Calu3 (cell line): ENCODE results near the gene PRPF38B. TPM values are rescaled to one million over a fixed set of nuclear protein-coding genes. Genes with fewer than 3 reads are reported as not detected.

ENCODE experiments used
- BruUV-seq: library from RNA; stranded (reverse); fragments of 400-500 nt; replicated peaks from 2 replicates; lab custom pipeline; 2021; lab: Mats Ljungman, UMichigan
- CTCF ChIA-PET: fragments of 300-600 bp; sonication (Branson Sonifier 250); formaldehyde crosslinking; loops from one replicate; lab custom pipeline; 2022; ENCODE audit warnings: antibody characterized with exemption; lab: Charles Lee
- DNase-seq: peaks from one replicate; pipeline ENCODE4 v3.0.0; 2022
- H3K27ac Mint-ChIP-seq: one replicate; pipeline ENCODE4 v1.8.0; 2022; ENCODE audit warnings: mixed read lengths; ENCODE audit not compliant: unreplicated experiment
- H3K27me3 Mint-ChIP-seq: one replicate; pipeline ENCODE4 v1.8.0; 2022; ENCODE audit warnings: mixed read lengths; ENCODE audit not compliant: unreplicated experiment
- H3K36me3 Mint-ChIP-seq: one replicate; pipeline ENCODE4 v1.8.0; 2022; ENCODE audit warnings: mild to moderate bottlenecking, moderate library complexity, mixed read lengths; ENCODE audit not compliant: insufficient read depth, unreplicated experiment
- H3K4me1 Mint-ChIP-seq: one replicate; pipeline ENCODE4 v1.8.0; 2022; ENCODE audit warnings: mild to moderate bottlenecking, low read depth, mixed read lengths; ENCODE audit not compliant: unreplicated experiment
- H3K4me3 Mint-ChIP-seq: one replicate; pipeline ENCODE4 v1.8.0; 2022; ENCODE audit warnings: mild to moderate bottlenecking, low read depth, moderate library complexity, mixed read lengths; ENCODE audit not compliant: unreplicated experiment
- H3K9me3 Mint-ChIP-seq: one replicate; pipeline ENCODE4 v1.8.0; 2022; ENCODE audit warnings: low read depth, mixed read lengths; ENCODE audit not compliant: unreplicated experiment
- intact Hi-C: fragments of 100-400 bp; cut with micrococcal nuclease; formaldehyde crosslinking; loops from one replicate; pipeline ENCODE4 v1.10.0; 2022; ENCODE audit not compliant: unreplicated experiment
- total RNA-seq: library from RNA; stranded (reverse); gene quantifications from 2 replicates; pipeline ENCODE4 v1.2.3, GENCODE V29; 2022
- TF ChIP-seq, protein P1 (sequence below): fragments of 200-600 bp; IDR thresholded peaks from one replicate; pipeline ENCODE4 v1.8.0; 2022; ENCODE audit warnings: antibody characterized with exemption; ENCODE audit not compliant: unreplicated experiment

PRPF38B gene
- total RNA-seq, 1 experiment from 2014 or later = 47.6 TPM

DNA sequence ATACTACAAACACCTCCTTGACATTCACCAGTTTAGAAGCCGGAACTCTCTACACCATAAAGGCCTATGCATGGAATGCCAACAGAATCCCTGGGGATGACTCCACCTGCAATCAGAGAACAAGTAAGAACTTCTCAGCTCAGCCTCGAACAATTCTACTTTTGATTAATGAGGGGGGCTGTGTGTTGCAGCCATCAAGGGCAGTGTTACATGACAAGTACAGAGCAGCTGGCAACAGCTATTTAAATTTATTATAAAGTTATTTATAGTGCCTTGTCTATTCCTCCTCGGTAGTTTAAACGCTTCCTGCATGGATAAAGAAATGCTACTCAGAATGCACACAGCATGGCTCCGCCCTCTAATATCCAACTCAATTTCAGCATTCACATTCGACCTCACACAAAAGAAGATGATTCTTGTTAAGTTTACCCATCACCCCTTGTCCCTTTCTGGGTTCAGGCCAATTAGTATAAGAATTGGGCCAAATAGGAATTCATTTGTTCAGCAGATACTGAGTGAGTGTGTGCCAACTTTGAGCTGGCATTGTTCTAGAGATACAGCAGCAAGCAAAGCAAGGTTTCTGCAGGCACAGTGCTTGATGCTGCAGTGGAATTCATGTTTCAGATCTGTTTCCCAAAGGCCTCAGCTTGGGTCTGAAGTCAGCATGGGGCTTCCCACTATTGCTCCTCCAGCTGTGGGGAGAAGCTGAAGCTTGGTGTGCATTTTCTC, 27.0 kb downstream of the PRPF38B start:
- Mint-ChIP-seq H3K36me3 (no peaks in the 10 kb centered on the region), H3K4me3 (no peak overlapping the region), H3K9me3 (no peaks in the 10 kb centered on the region), H3K27me3 (no peaks in the 10 kb centered on the region), H3K4me1 (peaks cover 14% of the 10 kb centered on the region), H3K27ac (no peak overlapping the region)
- no TSS peak for BruUV-seq
- intact Hi-C loops = no loop called here
- CTCF ChIA-PET = no interaction called here
- DNase-seq = no peak
- TF ChIP-seq, protein P1, sequence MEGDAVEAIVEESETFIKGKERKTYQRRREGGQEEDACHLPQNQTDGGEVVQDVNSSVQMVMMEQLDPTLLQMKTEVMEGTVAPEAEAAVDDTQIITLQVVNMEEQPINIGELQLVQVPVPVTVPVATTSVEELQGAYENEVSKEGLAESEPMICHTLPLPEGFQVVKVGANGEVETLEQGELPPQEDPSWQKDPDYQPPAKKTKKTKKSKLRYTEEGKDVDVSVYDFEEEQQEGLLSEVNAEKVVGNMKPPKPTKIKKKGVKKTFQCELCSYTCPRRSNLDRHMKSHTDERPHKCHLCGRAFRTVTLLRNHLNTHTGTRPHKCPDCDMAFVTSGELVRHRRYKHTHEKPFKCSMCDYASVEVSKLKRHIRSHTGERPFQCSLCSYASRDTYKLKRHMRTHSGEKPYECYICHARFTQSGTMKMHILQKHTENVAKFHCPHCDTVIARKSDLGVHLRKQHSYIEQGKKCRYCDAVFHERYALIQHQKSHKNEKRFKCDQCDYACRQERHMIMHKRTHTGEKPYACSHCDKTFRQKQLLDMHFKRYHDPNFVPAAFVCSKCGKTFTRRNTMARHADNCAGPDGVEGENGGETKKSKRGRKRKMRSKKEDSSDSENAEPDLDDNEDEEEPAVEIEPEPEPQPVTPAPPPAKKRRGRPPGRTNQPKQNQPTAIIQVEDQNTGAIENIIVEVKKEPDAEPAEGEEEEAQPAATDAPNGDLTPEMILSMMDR = no peak

DNA sequence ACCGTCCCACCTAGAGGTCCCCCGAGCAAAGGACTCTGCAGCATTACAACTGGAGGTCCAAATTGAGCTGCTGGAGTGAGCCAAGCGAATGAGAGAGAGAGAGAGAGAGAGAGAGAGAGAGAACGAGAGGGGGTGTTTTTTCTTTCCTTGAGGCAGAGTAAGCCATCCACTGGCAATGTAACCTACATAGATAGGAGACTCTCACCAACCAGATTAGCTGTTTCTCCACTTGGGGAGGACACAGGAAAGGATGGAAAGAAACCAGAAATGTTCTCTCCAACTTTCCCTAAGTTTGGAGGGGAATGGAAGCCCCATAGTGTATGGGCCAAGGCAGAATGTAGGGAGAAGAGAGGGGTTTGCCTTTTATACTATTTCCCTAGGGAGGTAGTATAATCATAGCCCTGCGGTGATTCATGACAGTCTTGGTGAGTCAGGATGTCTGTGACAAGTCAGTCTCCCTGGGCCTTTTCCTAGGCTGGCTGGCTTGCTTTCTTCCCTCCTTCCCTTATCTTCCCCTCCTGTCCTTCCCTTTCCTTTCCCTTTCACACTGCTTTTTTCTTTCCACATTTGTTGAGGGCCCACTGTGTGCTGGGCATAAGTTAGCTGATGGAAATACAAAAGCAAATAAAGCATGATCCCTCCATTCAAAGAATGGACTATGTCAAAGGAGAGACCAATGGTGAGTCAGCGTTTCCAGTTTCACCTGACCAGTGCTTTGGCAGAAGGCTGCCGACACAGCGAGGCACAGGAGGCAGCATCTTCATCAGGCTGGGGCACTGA, 27.7 kb downstream of the PRPF38B start:
- Mint-ChIP-seq H3K4me1 (peaks cover 14% of the 10 kb centered on the region), H3K9me3 (no peaks in the 10 kb centered on the region), H3K36me3 (no peaks in the 10 kb centered on the region), H3K27me3 (no peaks in the 10 kb centered on the region), H3K27ac (peak overlapping the region; percentile 6), H3K4me3 (no peak overlapping the region)
- intact Hi-C loops = no loop called here
- CTCF ChIA-PET = no interaction called here
- TF ChIP-seq, protein P1 = no peak
- no TSS peak for BruUV-seq
- peak; percentile 30 for DNase-seq

DNA sequence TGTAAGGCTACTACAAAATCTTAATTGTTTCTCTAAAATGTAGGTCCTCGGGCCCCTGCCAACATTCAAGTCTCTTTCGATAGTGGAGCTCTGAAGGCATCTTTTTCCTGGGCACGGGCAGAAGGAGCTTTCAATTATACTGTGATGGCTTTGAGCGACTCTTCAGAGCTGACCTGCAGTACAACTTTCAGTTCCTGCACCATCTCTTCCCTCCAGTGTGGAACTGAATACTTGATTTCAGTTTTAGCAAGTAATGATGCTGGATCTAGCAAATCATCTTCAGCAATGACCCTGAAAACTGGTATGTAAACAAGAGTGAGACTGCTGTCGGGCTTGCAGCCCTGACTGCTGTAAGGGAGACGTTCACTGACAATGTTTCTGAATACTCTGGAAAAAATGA, 30.2 kb downstream of the PRPF38B start:
- DNase-seq = no peak
- TF ChIP-seq, protein P1 = no peak
- Mint-ChIP-seq H3K27ac (no peak overlapping the region), H3K36me3 (no peaks in the 10 kb centered on the region), H3K9me3 (no peaks in the 10 kb centered on the region), H3K4me3 (no peak overlapping the region), H3K27me3 (no peaks in the 10 kb centered on the region), H3K4me1 (peaks cover 14% of the 10 kb centered on the region)
- intact Hi-C loops = no loop called here
- CTCF ChIA-PET = no interaction called here
- BruUV-seq = no TSS peak

DNA sequence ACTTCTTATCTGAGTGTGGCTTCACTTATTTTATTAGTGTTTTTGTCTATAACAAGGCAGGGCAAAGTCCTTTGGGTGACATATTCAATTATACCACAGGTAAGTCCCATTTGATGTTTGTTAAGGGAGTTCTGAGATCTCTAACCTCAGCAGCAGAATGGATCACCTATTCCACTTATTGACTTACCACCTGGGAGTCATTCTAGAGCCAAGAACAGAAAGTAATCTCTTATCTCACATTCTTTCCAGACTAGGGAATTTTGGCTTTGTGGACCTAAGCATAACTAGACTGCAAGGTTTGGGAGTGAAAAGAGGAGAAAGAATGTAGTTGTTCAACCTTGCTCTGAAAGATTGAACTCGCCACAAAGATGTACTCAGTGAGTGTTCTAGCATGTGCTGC, 33.8 kb downstream of the PRPF38B start:
- CTCF ChIA-PET = no interaction called here

More for the DNA sequence above, 33.8 kb downstream of the PRPF38B start:
- H3K9me3 Mint-ChIP-seq = no peaks in the 10 kb centered on the region
- no peaks in the 10 kb centered on the region for H3K4me1 Mint-ChIP-seq
- TF ChIP-seq, protein P1 = no peak
- H3K4me3 Mint-ChIP-seq = no peak overlapping the region
- BruUV-seq = no TSS peak
- H3K27me3 Mint-ChIP-seq = no peaks in the 10 kb centered on the region
- no peak overlapping the region for H3K27ac Mint-ChIP-seq
- no peak for DNase-seq
- no peaks in the 10 kb centered on the region for H3K36me3 Mint-ChIP-seq
- intact Hi-C loops = no loop called here
